ENCODE data around the gene LNPEP.

Gene LNPEP

DNA sequence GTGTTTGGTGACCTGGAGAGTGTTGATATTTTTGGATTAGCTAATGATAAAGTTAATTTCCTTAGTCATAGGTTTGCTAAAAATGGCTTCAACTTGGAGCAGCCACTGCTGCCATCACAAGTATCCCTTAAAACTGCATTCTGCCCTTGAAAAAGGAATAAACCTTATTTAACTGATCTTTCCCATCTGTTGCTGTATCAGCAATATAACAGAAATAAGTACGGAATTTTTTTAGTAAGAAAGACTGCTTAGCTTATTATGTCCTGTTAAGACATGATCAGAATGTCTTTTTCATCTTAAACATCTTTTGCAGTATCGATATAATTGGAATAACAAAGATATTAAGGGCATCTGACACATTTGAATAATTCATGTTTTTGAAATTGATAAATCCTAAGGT is 75.7 kb downstream of the LNPEP start:
- Histone ChIP-seq H3K27me3 (replicated peaks; ENCODE audit: control insufficient read depth, insufficient read depth, low read length) (no peaks in the 10 kb centered on the region), H3K4me3 (replicated peaks; ENCODE audit: low read depth, low read length) (no peak overlapping the region), H3K36me3 (ENCODE audit: control insufficient read depth, insufficient read depth, low read length) (peaks cover 4% of the 10 kb centered on the region)
- DNase-seq (ENCODE audit: extremely low read depth, insufficient read length): no peak
- TF ChIP-seq, protein P1, sequence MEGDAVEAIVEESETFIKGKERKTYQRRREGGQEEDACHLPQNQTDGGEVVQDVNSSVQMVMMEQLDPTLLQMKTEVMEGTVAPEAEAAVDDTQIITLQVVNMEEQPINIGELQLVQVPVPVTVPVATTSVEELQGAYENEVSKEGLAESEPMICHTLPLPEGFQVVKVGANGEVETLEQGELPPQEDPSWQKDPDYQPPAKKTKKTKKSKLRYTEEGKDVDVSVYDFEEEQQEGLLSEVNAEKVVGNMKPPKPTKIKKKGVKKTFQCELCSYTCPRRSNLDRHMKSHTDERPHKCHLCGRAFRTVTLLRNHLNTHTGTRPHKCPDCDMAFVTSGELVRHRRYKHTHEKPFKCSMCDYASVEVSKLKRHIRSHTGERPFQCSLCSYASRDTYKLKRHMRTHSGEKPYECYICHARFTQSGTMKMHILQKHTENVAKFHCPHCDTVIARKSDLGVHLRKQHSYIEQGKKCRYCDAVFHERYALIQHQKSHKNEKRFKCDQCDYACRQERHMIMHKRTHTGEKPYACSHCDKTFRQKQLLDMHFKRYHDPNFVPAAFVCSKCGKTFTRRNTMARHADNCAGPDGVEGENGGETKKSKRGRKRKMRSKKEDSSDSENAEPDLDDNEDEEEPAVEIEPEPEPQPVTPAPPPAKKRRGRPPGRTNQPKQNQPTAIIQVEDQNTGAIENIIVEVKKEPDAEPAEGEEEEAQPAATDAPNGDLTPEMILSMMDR (IDR thresholded peaks at IDR 0.05; ENCODE audit: insufficient read depth, low read length, poor library complexity, severe bottlenecking): no peak

- TF ChIP-seq, protein P1 (IDR thresholded peaks at IDR 0.05; ENCODE audit: insufficient read depth, low read length, poor library complexity, severe bottlenecking): no peak
- Histone ChIP-seq H3K36me3 (ENCODE audit: control insufficient read depth, insufficient read depth, low read length) (peaks cover 7% of the 10 kb centered on the region), H3K4me3 (replicated peaks; ENCODE audit: low read depth, low read length) (no peak overlapping the region), H3K27me3 (replicated peaks; ENCODE audit: control insufficient read depth, insufficient read depth, low read length) (no peaks in the 10 kb centered on the region)
- no peak for DNase-seq (ENCODE audit: extremely low read depth, insufficient read length)
These were observed 83.7 kb downstream of the LNPEP start for GRCh38 chr5:97019435-97020117.

DNA sequence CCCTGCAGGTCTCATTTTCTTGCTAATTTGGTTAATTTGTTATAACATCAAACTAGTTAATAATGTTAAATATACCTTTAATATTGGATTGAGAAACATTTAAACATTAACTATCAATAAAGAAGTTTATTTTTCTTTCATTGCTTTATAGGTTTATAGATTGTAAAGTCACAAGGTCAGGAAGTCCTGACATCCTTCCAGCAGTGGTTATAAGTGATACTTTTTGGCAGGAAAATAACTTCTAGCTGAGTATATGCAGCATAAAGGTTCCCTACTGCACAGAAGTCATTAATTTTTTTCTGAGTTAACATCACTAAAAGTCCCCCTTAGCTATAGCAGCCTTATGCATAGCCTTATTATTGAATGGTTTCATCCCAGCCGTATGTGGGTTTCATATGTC is 85.5 kb downstream of the LNPEP start:
- DNase-seq (ENCODE audit: extremely low read depth, insufficient read length): no peak
- no peak overlapping the region for H3K4me3 ChIP-seq (replicated peaks; ENCODE audit: low read depth, low read length)
- TF ChIP-seq, protein P1 (IDR thresholded peaks at IDR 0.05; ENCODE audit: insufficient read depth, low read length, poor library complexity, severe bottlenecking): no peak
- peaks cover 8% of the 10 kb centered on the region for H3K36me3 ChIP-seq (ENCODE audit: control insufficient read depth, insufficient read depth, low read length)
- no peaks in the 10 kb centered on the region for H3K27me3 ChIP-seq (replicated peaks; ENCODE audit: control insufficient read depth, insufficient read depth, low read length)

DNA sequence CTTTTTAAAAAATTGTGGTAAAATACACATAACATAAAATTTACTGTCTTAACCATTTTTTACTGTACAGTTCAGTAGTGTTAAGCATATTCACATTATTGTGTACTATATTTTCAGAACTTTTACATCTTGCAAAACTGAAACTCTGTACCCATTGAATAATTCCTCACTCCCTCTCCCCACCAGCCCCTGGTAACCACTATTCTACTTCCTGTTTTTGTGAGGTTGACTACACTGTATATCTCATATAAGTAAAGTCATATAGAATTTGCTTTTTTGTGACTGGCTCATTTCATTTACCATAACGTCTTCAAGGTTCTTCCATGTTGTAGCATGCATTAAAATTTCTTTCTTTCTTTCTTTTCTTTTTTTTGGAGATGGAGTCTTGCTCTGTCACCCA is 87.0 kb downstream of the LNPEP start:
- Histone ChIP-seq H3K4me3 (replicated peaks; ENCODE audit: low read depth, low read length) (no peak overlapping the region), H3K27me3 (replicated peaks; ENCODE audit: control insufficient read depth, insufficient read depth, low read length) (no peaks in the 10 kb centered on the region), H3K36me3 (ENCODE audit: control insufficient read depth, insufficient read depth, low read length) (peaks cover 8% of the 10 kb centered on the region)
- no peak for DNase-seq (ENCODE audit: extremely low read depth, insufficient read length)
- TF ChIP-seq, protein P1 (IDR thresholded peaks at IDR 0.05; ENCODE audit: insufficient read depth, low read length, poor library complexity, severe bottlenecking): no peak

GRCh38 chr5:97026721-97027120 is 90.8 kb downstream of the LNPEP start:
- TF ChIP-seq, protein P1 (IDR thresholded peaks at IDR 0.05; ENCODE audit: insufficient read depth, low read length, poor library complexity, severe bottlenecking): no peak

GRCh38 chr5:97037819-97038218 is 101.9 kb downstream of the LNPEP start:
- TF ChIP-seq, protein P1 (IDR thresholded peaks at IDR 0.05; ENCODE audit: insufficient read depth, low read length, poor library complexity, severe bottlenecking): no peak
- Histone ChIP-seq H3K27me3 (replicated peaks; ENCODE audit: control insufficient read depth, insufficient read depth, low read length) (no peaks in the 10 kb centered on the region), H3K36me3 (ENCODE audit: control insufficient read depth, insufficient read depth, low read length) (no peaks in the 10 kb centered on the region; the same call in 1 of the 2 replicates), H3K4me3 (replicated peaks; ENCODE audit: low read depth, low read length) (no peak overlapping the region)
- no peak for DNase-seq (ENCODE audit: extremely low read depth, insufficient read length)

More at GRCh38 chr5:97026721-97027120, 90.8 kb downstream of the LNPEP start:
- no peaks in the 10 kb centered on the region for H3K27me3 ChIP-seq (replicated peaks; ENCODE audit: control insufficient read depth, insufficient read depth, low read length)
- no peak overlapping the region for H3K4me3 ChIP-seq (replicated peaks; ENCODE audit: low read depth, low read length)
- H3K36me3 ChIP-seq (ENCODE audit: control insufficient read depth, insufficient read depth, low read length): peaks cover 12% of the 10 kb centered on the region
- no peak for DNase-seq (ENCODE audit: extremely low read depth, insufficient read length)
